MCF 10A (cell line): ENCODE data around the gene CA10. TPM values are rescaled to one million over a fixed set of nuclear protein-coding genes. Genes with fewer than 3 reads are reported as not detected.

Source experiments
- BruUV-seq: library from RNA; stranded (reverse); fragments of 400-500 nt; replicated peaks from 2 replicates; lab custom pipeline; 2021; lab: Mats Ljungman, UMichigan
- CTCF ChIA-PET: fragments of 300-600 bp; sonication (Branson Sonifier 250); formaldehyde crosslinking; extraction: SDS; loops from one replicate; lab custom pipeline; 2021; ENCODE audit warnings: antibody characterized with exemption, inconsistent platforms; lab: Yijun Ruan, JAX
- POLR2A ChIA-PET: fragments of 300-600, 350-650 bp; sonication (Branson Sonifier 250); formaldehyde crosslinking; extraction: SDS; loops from one replicate; lab custom pipeline; 2020; ENCODE audit warnings: antibody characterized with exemption, inconsistent platforms; lab: Yijun Ruan, JAX
- DNase-seq: peaks from one replicate; pipeline ENCODE4 v3.0.0-alpha.2; 2018; ENCODE audit not compliant: unreplicated experiment
- H3K27ac Mint-ChIP-seq: one replicate; pipeline ENCODE4 v1.8.0; 2022; ENCODE audit warnings: mild to moderate bottlenecking, low read depth, mixed read lengths; ENCODE audit not compliant: unreplicated experiment
- H3K27me3 Mint-ChIP-seq: one replicate; pipeline ENCODE4 v1.8.0; 2022; ENCODE audit warnings: mixed read lengths; ENCODE audit not compliant: insufficient read depth, unreplicated experiment
- H3K36me3 Mint-ChIP-seq: one replicate; pipeline ENCODE4 v1.8.0; 2022; ENCODE audit warnings: mild to moderate bottlenecking, moderate library complexity, mixed read lengths; ENCODE audit not compliant: insufficient read depth, unreplicated experiment
- H3K4me1 Mint-ChIP-seq: one replicate; pipeline ENCODE4 v1.8.0; 2022; ENCODE audit warnings: mixed read lengths; ENCODE audit not compliant: insufficient read depth, unreplicated experiment
- H3K4me3 Mint-ChIP-seq: one replicate; pipeline ENCODE4 v1.8.0; 2022; ENCODE audit warnings: mild to moderate bottlenecking, moderate library complexity, mixed read lengths; ENCODE audit not compliant: unreplicated experiment
- H3K9me3 Mint-ChIP-seq: one replicate; pipeline ENCODE4 v1.8.0; 2022; ENCODE audit warnings: mixed read lengths; ENCODE audit not compliant: unreplicated experiment
- CTCF ChIP-seq: fragments of 200-600 bp; IDR thresholded peaks from one replicate; pipeline ENCODE4 v1.8.0; 2022; ENCODE audit warnings: antibody characterized with exemption, mild to moderate bottlenecking; ENCODE audit not compliant: unreplicated experiment
- intact Hi-C: fragments of 100-400 bp; cut with micrococcal nuclease; formaldehyde crosslinking; loops from 2 replicates; pipeline ENCODE4 v1.14.1; 2022
- total RNA-seq: library from RNA; stranded (reverse); gene quantifications from 2 replicates; pipeline ENCODE4 v1.2.3, GENCODE V29; 2022

CA10 gene
- total RNA-seq, 1 experiment from 2014 or later = not detected

- no peaks in the 10 kb centered on the region for H3K9me3 Mint-ChIP-seq
- CTCF ChIA-PET = no interaction called here
- no peaks in the 10 kb centered on the region for H3K36me3 Mint-ChIP-seq
- no peaks in the 10 kb centered on the region for H3K27me3 Mint-ChIP-seq
- no peak for DNase-seq
- POLR2A ChIA-PET = interaction anchor here (0.7 kb wide), 1 partner anchor 35 kb away, joined by 3 read pairs; no protein-coding TSS in a partner anchor
- no TSS peak for BruUV-seq
- intact Hi-C loops = no loop called here
- TF ChIP-seq CTCF = no peak
- no peak overlapping the region for H3K27ac Mint-ChIP-seq
- peaks cover 17% of the 10 kb centered on the region for H3K4me1 Mint-ChIP-seq
- no peak overlapping the region for H3K4me3 Mint-ChIP-seq
Observed at GRCh38 chr17:51721730-51722129, 436.8 kb downstream of the CA10 start.

- TF ChIP-seq CTCF = no peak
- H3K4me1 Mint-ChIP-seq = peaks cover 17% of the 10 kb centered on the region
- H3K27me3 Mint-ChIP-seq = no peaks in the 10 kb centered on the region
- no peaks in the 10 kb centered on the region for H3K36me3 Mint-ChIP-seq
- ChIA-PET CTCF (no interaction called here), POLR2A (no interaction called here)
- no peaks in the 10 kb centered on the region for H3K9me3 Mint-ChIP-seq
- H3K4me3 Mint-ChIP-seq = no peak overlapping the region
- no peak for DNase-seq
- intact Hi-C loops = no loop called here
- no peak overlapping the region for H3K27ac Mint-ChIP-seq
- no TSS peak for BruUV-seq
Observed at GRCh38 chr17:51720439-51720838, 438.1 kb downstream of the CA10 start.

GRCh38 chr17:51718983-51719382 lies 439.5 kb downstream of the CA10 start:
- TF ChIP-seq CTCF = no peak
- Mint-ChIP-seq H3K4me3 (no peak overlapping the region), H3K27me3 (no peaks in the 10 kb centered on the region), H3K36me3 (no peaks in the 10 kb centered on the region), H3K9me3 (no peaks in the 10 kb centered on the region), H3K4me1 (peaks cover 17% of the 10 kb centered on the region), H3K27ac (no peak overlapping the region)
- intact Hi-C loops = no loop called here
- no peak for DNase-seq
- ChIA-PET CTCF (interaction anchor here (0.6 to 1.0 kb wide), 4 partner anchors 13 to 1313 kb away, joined by 3 to 4 read pairs (median 3); no protein-coding TSS in a partner anchor), POLR2A (no interaction called here)
- BruUV-seq = no TSS peak

GRCh38 chr17:51711581-51711980 lies 446.9 kb downstream of the CA10 start:
- CTCF ChIA-PET = interaction anchor here (0.6 to 1.8 kb wide), 2 partner anchors 21 to 1770 kb away, joined by 3 to 5 read pairs; no protein-coding TSS in a partner anchor
- no peaks in the 10 kb centered on the region for H3K36me3 Mint-ChIP-seq
- POLR2A ChIA-PET = no interaction called here
- no peak overlapping the region for H3K4me3 Mint-ChIP-seq
- BruUV-seq = no TSS peak
- no peak overlapping the region for H3K27ac Mint-ChIP-seq
- no peaks in the 10 kb centered on the region for H3K27me3 Mint-ChIP-seq
- no peaks in the 10 kb centered on the region for H3K9me3 Mint-ChIP-seq
- DNase-seq = no peak
- peaks cover 27% of the 10 kb centered on the region for H3K4me1 Mint-ChIP-seq
- no peak for TF ChIP-seq CTCF
- intact Hi-C loops = no loop called here
